Left kidney (tissue), 2 donors: ENCODE measurements around the gene SZRD1. TPM values are rescaled to one million over a fixed set of nuclear protein-coding genes. Genes with fewer than 3 reads are reported as not detected.
"Not testable (repeated sequence)": the region's sequence is repeated elsewhere in the genome, so short reads cannot be mapped to it uniquely, and the experiment has no call there.

Source experiments
- DNase-seq: peaks from one replicate; pipeline ENCODE4 v3.0.0-alpha.2; 2013
- polyA plus RNA-seq: library from polyadenylated mRNA; unstranded; fragments of 120-200 nt; gene quantifications from one replicate; pipeline ENCODE4 v1.2.1, GENCODE V29; 2013; ENCODE audit not compliant: insufficient read length

SZRD1 gene
- polyA plus RNA-seq, 1 donor = 95.5 TPM

DNA sequence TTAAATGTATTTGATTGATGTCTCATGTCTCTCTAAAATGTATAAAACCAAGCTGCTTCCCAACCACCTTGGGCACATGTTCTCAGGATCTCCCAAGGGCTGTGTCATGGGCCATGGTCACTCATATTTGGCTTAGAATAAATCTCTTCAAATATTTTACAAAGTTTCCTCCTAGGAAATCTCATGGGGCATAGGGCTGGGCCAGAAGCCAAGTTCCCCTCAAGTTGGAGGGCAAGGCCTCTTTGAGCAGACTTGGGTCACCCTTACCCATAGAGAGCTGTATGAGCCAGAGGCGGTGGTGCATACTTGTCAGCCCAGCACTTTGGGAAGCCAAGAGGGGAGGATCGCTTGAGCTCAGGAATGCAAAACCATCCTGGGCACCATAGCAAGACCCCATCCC is 12.4 kb upstream of the SZRD1 start:
- no peak for DNase-seq

DNA sequence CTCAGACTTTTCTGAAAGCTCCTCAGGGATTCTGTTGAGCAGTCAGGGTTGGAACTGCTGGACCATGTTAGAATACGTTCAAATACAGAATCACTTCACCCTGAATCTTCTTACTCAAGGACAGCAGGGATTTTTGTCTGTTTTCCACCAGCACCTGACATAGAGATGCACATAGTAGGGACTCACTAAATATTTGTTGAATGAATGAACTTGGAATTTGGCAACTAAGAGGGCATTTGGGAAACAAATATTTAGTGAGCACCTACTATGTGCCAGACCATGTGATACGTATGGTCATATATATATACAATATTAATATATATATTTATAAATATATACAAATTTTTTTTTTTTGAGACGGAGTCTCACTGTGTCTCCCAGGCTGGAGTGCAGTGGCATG is 10.2 kb upstream of the SZRD1 start:
- no peak for DNase-seq

GRCh38 chr1:16365146-16365498 is 1.9 kb upstream of the SZRD1 start:
- not testable (repeated sequence) for DNase-seq

DNA sequence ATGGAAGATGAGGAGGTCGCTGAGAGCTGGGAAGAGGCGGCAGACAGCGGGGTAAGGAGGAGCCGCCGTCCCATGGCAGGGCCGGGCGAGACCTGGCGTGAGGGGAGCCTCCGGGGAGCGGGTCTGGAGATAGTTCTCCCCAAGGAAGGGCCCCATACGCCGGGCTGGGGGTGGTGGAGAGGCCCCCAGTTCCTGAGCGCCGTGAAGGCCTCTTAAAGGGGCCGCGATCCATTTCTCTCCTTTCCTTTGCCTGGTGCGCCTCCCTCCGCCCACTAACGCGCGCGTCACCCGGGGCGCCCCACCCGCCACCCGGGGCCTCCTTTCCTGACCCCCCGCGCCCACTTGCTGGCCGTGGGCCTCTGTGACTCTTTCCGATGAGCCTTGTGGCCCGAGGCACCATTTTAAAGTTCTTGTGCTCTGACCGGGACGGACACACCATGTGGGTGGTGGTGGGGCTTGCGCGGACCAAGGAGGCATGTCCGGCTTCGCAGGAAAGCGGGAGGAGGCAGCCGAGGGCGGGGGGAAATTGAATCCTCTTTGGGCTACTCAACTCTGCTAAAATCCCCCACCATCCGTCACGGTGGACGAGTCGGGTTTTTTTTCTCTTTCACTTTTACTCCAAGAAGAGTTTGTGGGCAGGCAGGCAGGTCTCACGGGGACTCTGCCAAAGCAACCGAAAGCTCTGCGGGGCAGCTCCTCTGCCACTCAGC is 371 bp downstream of the SZRD1 start:
- peak; percentile 90 for DNase-seq

DNA sequence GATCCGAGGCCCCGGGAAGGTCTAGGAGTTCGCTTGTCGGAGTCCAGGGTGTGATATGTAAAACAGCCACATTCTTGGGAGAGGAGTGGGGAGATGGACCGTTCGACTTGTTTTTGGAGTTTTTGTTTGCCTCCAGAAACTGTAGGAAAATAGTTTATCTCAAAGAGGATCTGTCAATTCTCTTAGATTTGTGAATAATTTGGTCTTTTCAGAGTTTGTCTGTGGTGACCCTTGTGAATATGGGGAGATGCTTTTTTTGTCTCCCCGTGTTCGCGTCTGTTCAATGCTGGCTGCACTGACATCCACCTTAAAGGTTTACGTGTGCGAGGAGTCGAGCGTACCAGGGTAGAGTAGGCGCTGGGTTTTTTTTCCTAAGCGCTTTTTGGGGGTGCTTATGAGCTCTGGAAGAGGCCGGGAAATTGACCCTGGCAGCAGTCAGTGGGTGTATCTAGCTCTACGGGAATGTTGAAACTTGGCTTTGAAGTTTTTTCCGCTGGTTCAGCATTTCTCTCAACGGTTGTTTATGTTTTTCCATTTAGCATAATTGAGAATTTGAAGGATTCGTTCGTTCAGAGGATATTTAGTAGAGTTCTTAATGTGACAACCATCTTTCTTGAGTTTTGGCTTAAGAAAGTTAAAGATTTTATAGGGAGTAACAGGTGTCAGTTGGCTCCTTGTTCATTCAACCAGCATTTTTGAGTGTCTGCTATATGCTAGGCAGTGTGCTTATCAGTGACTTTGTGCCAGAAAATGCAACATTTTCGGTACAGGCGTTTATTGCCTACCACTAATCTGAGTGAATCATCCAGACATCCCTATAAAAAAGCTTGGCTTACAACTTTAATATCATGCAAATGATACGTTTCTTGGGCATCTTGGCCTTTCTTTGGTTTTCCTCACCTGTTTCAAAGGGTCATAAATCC is 1.2 kb downstream of the SZRD1 start:
- no peak for DNase-seq

GRCh38 chr1:16369821-16370220 is 2.8 kb downstream of the SZRD1 start:
- DNase-seq = no peak

GRCh38 chr1:16371725-16372124 is 4.7 kb downstream of the SZRD1 start:
- DNase-seq = no peak

DNA sequence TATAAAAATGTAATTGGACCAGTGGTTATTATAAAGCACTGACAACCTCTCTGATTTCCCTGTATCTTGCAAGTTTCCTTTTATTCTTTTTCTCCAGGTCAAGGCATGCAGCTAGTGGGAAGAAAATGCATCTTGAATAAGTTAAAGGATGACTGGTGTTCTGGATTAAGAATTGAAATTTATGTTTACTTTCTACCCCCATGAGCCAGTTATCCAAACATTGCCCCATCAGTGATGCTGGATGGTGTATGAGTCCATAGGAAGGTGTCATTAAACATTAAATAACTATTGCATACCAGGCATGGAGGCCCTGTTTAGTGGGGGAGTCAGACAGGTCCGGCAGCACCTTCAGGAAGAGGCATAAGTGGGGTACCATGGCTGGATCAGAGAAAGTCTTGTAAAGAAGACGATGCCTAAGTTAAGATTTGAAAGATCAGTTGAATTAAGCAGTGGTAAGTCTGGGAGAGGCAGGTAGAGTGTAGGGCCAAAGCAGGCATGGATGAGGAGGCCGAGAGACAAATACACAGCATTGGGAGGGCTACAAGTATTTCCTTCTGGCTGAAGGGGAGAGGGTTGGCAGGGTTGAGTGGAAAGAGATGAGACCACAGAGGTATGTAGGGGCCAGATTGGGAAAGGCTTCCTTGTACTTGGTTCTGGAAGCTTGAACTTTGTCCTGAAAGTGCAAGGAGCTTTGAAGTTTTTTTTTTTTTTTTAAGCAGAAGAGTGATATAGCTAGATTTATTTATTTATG is 5.7 kb downstream of the SZRD1 start:
- DNase-seq = no peak

- no peak for DNase-seq
These were observed 7.2 kb downstream of the SZRD1 start for GRCh38 chr1:16374266-16374665.

DNA sequence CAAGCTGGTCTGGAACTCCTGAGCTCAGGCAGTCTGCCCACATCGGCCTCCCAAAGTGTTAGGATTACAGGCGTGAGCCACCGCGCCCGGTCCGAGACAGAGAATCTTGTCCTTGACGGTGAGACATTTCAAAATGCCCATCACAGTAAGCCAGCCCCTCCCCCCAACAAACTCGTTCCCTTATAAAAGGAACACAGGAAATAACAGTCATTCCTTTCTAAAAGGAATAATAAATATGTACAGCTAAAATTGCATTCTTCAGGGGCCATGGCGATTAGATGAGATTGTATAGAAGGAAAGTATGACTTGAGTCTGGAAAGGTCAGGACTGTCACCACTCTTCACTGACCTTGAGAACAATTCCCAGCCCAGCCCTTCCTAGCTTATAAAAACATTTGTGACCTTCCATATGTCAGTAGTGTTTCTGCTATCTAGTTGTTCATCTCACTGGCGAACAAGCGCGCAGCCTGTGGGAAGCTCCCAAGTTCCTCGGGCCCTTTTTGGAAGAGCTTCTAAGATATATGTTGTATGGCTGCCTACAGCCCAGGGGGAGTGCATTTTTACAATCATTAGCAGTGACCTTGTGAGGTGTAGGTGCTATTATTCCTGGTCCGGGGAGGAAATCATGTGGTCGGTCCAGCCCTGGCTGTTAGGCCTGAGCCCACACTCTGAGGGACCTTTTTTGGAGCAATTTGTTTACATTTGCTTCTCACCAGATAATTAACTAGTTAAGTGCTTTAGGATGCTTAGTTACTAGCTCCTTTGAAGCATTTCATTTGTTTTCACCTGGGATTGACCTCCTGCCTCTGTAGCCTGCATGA is 8.7 kb downstream of the SZRD1 start:
- no peak for DNase-seq

DNA sequence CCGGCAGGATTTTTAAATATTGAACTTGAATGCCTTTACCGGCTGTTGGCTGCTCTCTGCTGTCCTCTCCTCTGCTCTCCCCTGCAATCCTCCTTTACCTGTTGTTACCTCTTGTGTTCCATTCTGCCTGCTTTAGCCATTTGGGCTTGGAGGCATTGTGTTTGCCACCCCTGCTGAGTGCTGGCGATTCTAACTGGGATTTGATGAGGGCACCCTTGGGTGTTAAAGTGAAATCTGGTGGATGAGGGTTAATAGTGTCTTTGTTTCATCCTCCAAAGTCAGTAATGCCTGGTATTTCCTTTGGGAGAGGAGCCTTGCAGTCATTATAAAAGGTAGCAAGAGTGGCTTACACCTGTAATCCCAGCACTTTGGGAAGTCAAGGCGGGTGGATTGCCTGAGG is 9.9 kb downstream of the SZRD1 start:
- no peak for DNase-seq

- DNase-seq = no peak
These were observed 11.4 kb downstream of the SZRD1 start for GRCh38 chr1:16378443-16378842.

GRCh38 chr1:16380868-16381267 is 13.8 kb downstream of the SZRD1 start:
- no peak for DNase-seq

DNA sequence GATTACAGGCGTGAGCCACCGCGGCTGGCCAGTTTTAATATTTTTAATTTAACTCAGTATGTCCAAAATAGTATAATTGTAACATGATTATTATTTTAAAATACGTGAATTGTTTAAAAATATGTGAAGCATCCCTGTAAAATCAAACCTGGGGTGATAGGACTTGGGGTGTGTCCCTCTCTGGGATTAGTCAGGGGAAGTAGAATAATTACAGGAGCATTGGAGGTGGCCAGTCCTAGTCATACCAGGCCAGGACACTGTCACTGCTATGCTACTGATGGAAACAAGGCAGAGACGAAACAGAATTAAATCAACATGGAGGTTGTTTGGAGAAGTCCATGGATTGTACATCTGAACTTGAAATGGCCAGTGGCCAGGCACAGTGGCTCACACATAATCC is 16.8 kb downstream of the SZRD1 start:
- no peak for DNase-seq

- DNase-seq = no peak
These were observed 18.8 kb downstream of the SZRD1 start for GRCh38 chr1:16385659-16386453.

- DNase-seq = no peak
These were observed 19.5 kb downstream of the SZRD1 start for GRCh38 chr1:16386454-16387113.

GRCh38 chr1:16387201-16388188 is 20.5 kb downstream of the SZRD1 start:
- DNase-seq = no peak

- no peak for DNase-seq
These were observed 24.4 kb downstream of the SZRD1 start for GRCh38 chr1:16391411-16391810.
